K562 (cell line): ENCODE measurements around the gene CRKL. TPM values are rescaled to one million over a fixed set of nuclear protein-coding genes. Genes with fewer than 3 reads are reported as not detected.

ENCODE experiments used
- CCAR2 ChIP-seq: fragments of 200-400 bp; formaldehyde crosslinking; IDR thresholded peaks from 2 replicates; pipeline ENCODE4 v1.6.1; 2017; ENCODE audit warnings: mild to moderate bottlenecking, low read depth, low read length
- CXXC5 ChIP-seq: fragments of 250-450 bp; sonication (Bioruptor Pico); IDR thresholded peaks from 2 replicates; pipeline ENCODE4 v1.8.0; 2022; ENCODE audit warnings: inconsistent platforms, mild to moderate bottlenecking, moderate library complexity
- FUS ChIP-seq: fragments of 200-400 bp; formaldehyde crosslinking; optimal IDR thresholded peaks from 2 replicates; pipeline ENCODE3; 2017; ENCODE audit warnings: low read depth, low read length
- HDAC2 ChIP-seq: fragments of 450-650 bp; IDR thresholded peaks from 2 replicates; pipeline ENCODE4 v1.6.1; 2016; ENCODE audit warnings: mild to moderate bottlenecking
- MXI1 ChIP-seq: IDR thresholded peaks from 2 replicates; pipeline ENCODE4 v1.6.1; 2011; ENCODE audit warnings: low read depth, mild to moderate bottlenecking, improper control_type of control experiment, low read length
- NFATC3 ChIP-seq: fragments of 450-650 bp; IDR thresholded peaks from 2 replicates; pipeline ENCODE4 v1.6.1; 2017; ENCODE audit warnings: mild to moderate bottlenecking
- NFIC ChIP-seq: fragments of 450-650 bp; IDR thresholded peaks from 2 replicates; pipeline ENCODE4 v1.6.1; 2017; ENCODE audit warnings: mild to moderate bottlenecking, inconsistent platforms
- NFXL1 ChIP-seq: fragments of 450-650 bp; formaldehyde crosslinking; IDR thresholded peaks from 2 replicates; pipeline ENCODE4 v1.4.0; 2021; ENCODE audit warnings: mild to moderate bottlenecking
- PHB ChIP-seq: fragments of 250-450 bp; sonication (Bioruptor Pico); IDR thresholded peaks from 2 replicates; pipeline ENCODE4 v1.5.0; 2021
- PYGO2 ChIP-seq: fragments of 450-650 bp; IDR thresholded peaks from 2 replicates; pipeline ENCODE4 v1.6.1; 2016; ENCODE audit warnings: mild to moderate bottlenecking, missing genetic modification characterization, moderate library complexity, missing compliant biosample characterization
- REST ChIP-seq, 2 experiments: fragments of 450-650 bp; formaldehyde crosslinking in 1 of 2; IDR thresholded peaks; 2 replicates each; pipeline versions ENCODE4 v1.4.0 to v1.6.1; 2014 to 2020; ENCODE audit warnings: mild to moderate bottlenecking in 2 of 2, borderline replicate concordance in 1 of 2, low read depth in 1 of 2
- SAFB ChIP-seq: fragments of 200-400 bp; formaldehyde crosslinking; IDR thresholded peaks from 2 replicates; pipeline ENCODE4 v1.6.1; 2017; ENCODE audit warnings: low read depth, low read length, borderline replicate concordance
- SMARCA5 ChIP-seq: fragments of 450-650 bp; IDR thresholded peaks from 2 replicates; pipeline ENCODE4 v1.6.1; 2016
- STAT5B ChIP-seq: fragments of 250-450 bp; sonication (Bioruptor Pico); IDR thresholded peaks from 2 replicates; pipeline ENCODE4 v1.8.0; 2021; ENCODE audit warnings: mild to moderate bottlenecking, inconsistent platforms
- TEAD4 ChIP-seq, 2 experiments: sonication (generic) in 1 of 2; formaldehyde crosslinking in 1 of 2; IDR thresholded peaks; 2 replicates each; pipeline versions ENCODE4 v1.6.1 to v1.8.0; 2012 to 2022; ENCODE audit warnings: borderline replicate concordance in 1 of 2, inconsistent platforms in 1 of 2, low read length in 1 of 2, mild to moderate bottlenecking in 1 of 2, missing genetic modification reagents in 1 of 2
- TOE1 ChIP-seq, 2 experiments: fragments of 450-650 bp in 1 of 2; sonication (generic) in 1 of 2; formaldehyde crosslinking in 1 of 2; IDR thresholded peaks; 2 replicates each; pipeline versions ENCODE4 v1.7.1 to v1.8.0; 2016 to 2022; ENCODE audit warnings: borderline replicate concordance in 2 of 2, mild to moderate bottlenecking in 2 of 2, antibody characterized with exemption in 1 of 2, inconsistent platforms in 1 of 2, low read depth in 1 of 2, missing genetic modification reagents in 1 of 2, moderate library complexity in 1 of 2
- ZNF24 ChIP-seq: fragments of 450-650 bp; IDR thresholded peaks from 2 replicates; pipeline ENCODE4 v1.6.1; 2016
- polyA plus RNA-seq, 8 experiments: library from polyadenylated mRNA; depleted of rRNA in 4 of 8; stranded (reverse) in 5 of 8; unstranded in 3 of 8; fragments of >200 nt; fragmentation: Nextera tagmentation in 2 of 8; fragmentation: Illumina TruSeq in 1 of 8; extraction: Ambion mirVana in 2 of 8; extraction: Trizol in 1 of 8; gene quantifications; 2 replicates each; pipeline versions ENCODE4 v1.2.1 to v1.2.3, GENCODE V29; 2011 to 2014; ENCODE audit warnings: inconsistent platforms in 1 of 8, missing spikeins in 1 of 8
- total RNA-seq, 7 experiments: library from RNA; depleted of rRNA in 6 of 7; stranded (reverse); fragments of >200 nt in 6 of 7; fragmentation: Illumina TruSeq in 2 of 7; extraction: Trizol in 2 of 7; gene quantifications; 2 replicates each; pipeline versions ENCODE4 v1.2.1 to v1.2.3, GENCODE V29; 2011 to 2021; ENCODE audit warnings: low replicate concordance in 1 of 7
- TF ChIP-seq, protein P1 (sequence below): sonication (generic); formaldehyde crosslinking; IDR thresholded peaks from 2 replicates; pipeline ENCODE4 v1.8.0; 2022; ENCODE audit warnings: missing genetic modification reagents, mild to moderate bottlenecking, borderline replicate concordance

The CRKL gene
- total and polyA plus RNA-seq, 9 of the 15 experiments (the other 6 are each of a cell fraction or from before 2014, with no cell fraction given): 100 to 263 (median 124) TPM

- TF ChIP-seq, protein P1, sequence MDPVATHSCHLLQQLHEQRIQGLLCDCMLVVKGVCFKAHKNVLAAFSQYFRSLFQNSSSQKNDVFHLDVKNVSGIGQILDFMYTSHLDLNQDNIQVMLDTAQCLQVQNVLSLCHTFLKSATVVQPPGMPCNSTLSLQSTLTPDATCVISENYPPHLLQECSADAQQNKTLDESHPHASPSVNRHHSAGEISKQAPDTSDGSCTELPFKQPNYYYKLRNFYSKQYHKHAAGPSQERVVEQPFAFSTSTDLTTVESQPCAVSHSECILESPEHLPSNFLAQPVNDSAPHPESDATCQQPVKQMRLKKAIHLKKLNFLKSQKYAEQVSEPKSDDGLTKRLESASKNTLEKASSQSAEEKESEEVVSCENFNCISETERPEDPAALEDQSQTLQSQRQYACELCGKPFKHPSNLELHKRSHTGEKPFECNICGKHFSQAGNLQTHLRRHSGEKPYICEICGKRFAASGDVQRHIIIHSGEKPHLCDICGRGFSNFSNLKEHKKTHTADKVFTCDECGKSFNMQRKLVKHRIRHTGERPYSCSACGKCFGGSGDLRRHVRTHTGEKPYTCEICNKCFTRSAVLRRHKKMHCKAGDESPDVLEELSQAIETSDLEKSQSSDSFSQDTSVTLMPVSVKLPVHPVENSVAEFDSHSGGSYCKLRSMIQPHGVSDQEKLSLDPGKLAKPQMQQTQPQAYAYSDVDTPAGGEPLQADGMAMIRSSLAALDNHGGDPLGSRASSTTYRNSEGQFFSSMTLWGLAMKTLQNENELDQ: no peak
- TF ChIP-seq TOE1 (IDR thresholded peaks at IDR 0.05; ENCODE audit: borderline replicate concordance) (no peak), TOE1 (CRISPR knock-in tag; IDR thresholded peaks at IDR 0.05; ENCODE audit: borderline replicate concordance, low read depth) (no peak), MXI1 (no peak), REST (IDR thresholded peaks at IDR 0.05; ENCODE audit: borderline replicate concordance) (peak; percentile 65), REST (CRISPR knock-in tag; IDR thresholded peaks at IDR 0.05; ENCODE audit: low read depth) (no peak), PYGO2 (tag) (no peak), NFIC (no peak), ZNF24 (peak; percentile 9; the same call in 1 of the 2 replicates), TEAD4 (IDR thresholded peaks at IDR 0.05; ENCODE audit: low read length) (no peak), TEAD4 (CRISPR knock-in tag; IDR thresholded peaks at IDR 0.05; ENCODE audit: borderline replicate concordance) (0 out of 2 replicates have a peak, but pooled peaks have one; percentile 57), PHB (CRISPR knock-in tag) (no peak), SMARCA5 (no peak), FUS (no peak), NFATC3 (no peak), CXXC5 (CRISPR knock-in tag) (no peak), CCAR2 (no peak), STAT5B (CRISPR knock-in tag) (no peak), SAFB (no peak), HDAC2 (0 out of 2 replicates have a peak, but pooled peaks have one; percentile 17), NFXL1 (CRISPR knock-in tag) (no peak)
Observed at GRCh38 chr22:20956258-20957101, 39.3 kb downstream of the CRKL start (continued).
